HUES48 (cell line): ENCODE data around the gene RFX6.

Experiments used
- H3K27ac ChIP-seq: one replicate; pipeline ENCODE4 v1.7.0; 2013; ENCODE audit warnings: low read depth, low read length, inconsistent platforms
- H3K27me3 ChIP-seq: 2 replicates; pipeline ENCODE4 v1.6.1; 2013; ENCODE audit warnings: mild to moderate bottlenecking, low read length; ENCODE audit not compliant: control insufficient read depth, insufficient read depth
- H3K36me3 ChIP-seq: 2 replicates; pipeline ENCODE4 v1.6.1; 2013; ENCODE audit warnings: low read length; ENCODE audit not compliant: control insufficient read depth, insufficient read depth
- H3K4me1 ChIP-seq: 2 replicates; pipeline ENCODE4 v1.6.1; 2013; ENCODE audit warnings: mild to moderate bottlenecking, low read length; ENCODE audit not compliant: control insufficient read depth, insufficient read depth
- H3K4me3 ChIP-seq: 2 replicates; pipeline ENCODE4 v1.5.1; 2013; ENCODE audit warnings: mild to moderate bottlenecking, low read depth, low read length
- H3K9ac ChIP-seq: 2 replicates; pipeline ENCODE4 v1.6.1; 2013; ENCODE audit warnings: mild to moderate bottlenecking, low read depth, low read length, moderate library complexity
- H3K9me3 ChIP-seq: 2 replicates; pipeline ENCODE4 v1.6.1; 2013; ENCODE audit warnings: low read length; ENCODE audit not compliant: control insufficient read depth, insufficient read depth

Gene RFX6

GRCh38 chr6:116938305-116938704, 61.3 kb downstream of the RFX6 start:
- Histone ChIP-seq H3K36me3 (no peaks in the 10 kb centered on the region), H3K27ac (no peak overlapping the region), H3K27me3 (no peaks in the 10 kb centered on the region), H3K4me1 (0 out of 2 replicates have a peak, but pooled peaks cover 5% of the 10 kb centered on the region), H3K9me3 (no peaks in the 10 kb centered on the region), H3K9ac (no peak overlapping the region), H3K4me3 (no peak overlapping the region)

GRCh38 chr6:116941727-116942126, 64.7 kb downstream of the RFX6 start:
- no peak overlapping the region for H3K4me3 ChIP-seq
- no peaks in the 10 kb centered on the region for H3K9me3 ChIP-seq
- H3K27ac ChIP-seq, result no peak overlapping the region
- no peaks in the 10 kb centered on the region for H3K4me1 ChIP-seq
- no peak overlapping the region for H3K9ac ChIP-seq
- H3K36me3 ChIP-seq, result no peaks in the 10 kb centered on the region
- no peaks in the 10 kb centered on the region for H3K27me3 ChIP-seq

GRCh38 chr6:116945809-116946208, 68.8 kb downstream of the RFX6 start:
- H3K4me1 ChIP-seq, result peaks cover 7% of the 10 kb centered on the region
- no peak overlapping the region for H3K4me3 ChIP-seq
- no peaks in the 10 kb centered on the region for H3K27me3 ChIP-seq
- no peaks in the 10 kb centered on the region for H3K9me3 ChIP-seq
- H3K27ac ChIP-seq, result no peak overlapping the region
- no peak overlapping the region for H3K9ac ChIP-seq
- no peaks in the 10 kb centered on the region for H3K36me3 ChIP-seq

GRCh38 chr6:116948533-116949304, 71.7 kb downstream of the RFX6 start:
- Histone ChIP-seq H3K36me3 (no peaks in the 10 kb centered on the region), H3K4me1 (peaks cover 7% of the 10 kb centered on the region), H3K27ac (no peak overlapping the region), H3K4me3 (no peak overlapping the region), H3K9ac (no peak overlapping the region), H3K9me3 (no peaks in the 10 kb centered on the region), H3K27me3 (no peaks in the 10 kb centered on the region)

GRCh38 chr6:116949964-116950363, 72.9 kb downstream of the RFX6 start:
- peak overlapping the region; percentile 44 for H3K27ac ChIP-seq
- peaks cover 7% of the 10 kb centered on the region for H3K4me1 ChIP-seq
- no peaks in the 10 kb centered on the region for H3K9me3 ChIP-seq
- no peak overlapping the region for H3K9ac ChIP-seq
- H3K4me3 ChIP-seq, result no peak overlapping the region; the same call in 1 of the 2 replicates
- H3K27me3 ChIP-seq, result no peaks in the 10 kb centered on the region
- no peaks in the 10 kb centered on the region for H3K36me3 ChIP-seq

GRCh38 chr6:116954335-116954734, 77.3 kb downstream of the RFX6 start:
- H3K9me3 ChIP-seq, result no peaks in the 10 kb centered on the region

GRCh38 chr6:116954938-116955337, 77.9 kb downstream of the RFX6 start:
- H3K9me3 ChIP-seq, result no peaks in the 10 kb centered on the region
- H3K9ac ChIP-seq, result no peak overlapping the region
- H3K4me1 ChIP-seq, result peaks cover 3% of the 10 kb centered on the region
- no peaks in the 10 kb centered on the region for H3K27me3 ChIP-seq
- H3K36me3 ChIP-seq, result no peaks in the 10 kb centered on the region
- H3K4me3 ChIP-seq, result no peak overlapping the region
- no peak overlapping the region for H3K27ac ChIP-seq

More at GRCh38 chr6:116954335-116954734, 77.3 kb downstream of the RFX6 start:
- Histone ChIP-seq H3K9ac (no peak overlapping the region), H3K4me3 (no peak overlapping the region), H3K27me3 (no peaks in the 10 kb centered on the region), H3K36me3 (no peaks in the 10 kb centered on the region), H3K4me1 (peaks cover 7% of the 10 kb centered on the region), H3K27ac (no peak overlapping the region)

- Histone ChIP-seq H3K9ac (no peak overlapping the region), H3K4me3 (no peak overlapping the region), H3K36me3 (no peaks in the 10 kb centered on the region), H3K9me3 (no peaks in the 10 kb centered on the region), H3K4me1 (no peaks in the 10 kb centered on the region), H3K27ac (no peak overlapping the region), H3K27me3 (no peaks in the 10 kb centered on the region)
Observed at GRCh38 chr6:116955773-116956172, 78.7 kb downstream of the RFX6 start.

- Histone ChIP-seq H3K4me3 (no peak overlapping the region), H3K9me3 (no peaks in the 10 kb centered on the region), H3K36me3 (no peaks in the 10 kb centered on the region), H3K4me1 (no peaks in the 10 kb centered on the region), H3K27ac (no peak overlapping the region), H3K27me3 (no peaks in the 10 kb centered on the region), H3K9ac (no peak overlapping the region)
Observed at GRCh38 chr6:116963972-116964371, 86.9 kb downstream of the RFX6 start.

- no peak overlapping the region for H3K27ac ChIP-seq
- H3K27me3 ChIP-seq, result no peaks in the 10 kb centered on the region
- no peak overlapping the region for H3K4me3 ChIP-seq
- no peaks in the 10 kb centered on the region; the same call in 1 of the 2 replicates for H3K4me1 ChIP-seq
- H3K9me3 ChIP-seq, result no peaks in the 10 kb centered on the region
- no peaks in the 10 kb centered on the region for H3K36me3 ChIP-seq
- no peak overlapping the region for H3K9ac ChIP-seq
Observed at GRCh38 chr6:116966675-116967576, 89.9 kb downstream of the RFX6 start.
